Body of pancreas (tissue), 4 donors: ENCODE results near the gene DYNLT2. TPM values are rescaled to one million over a fixed set of nuclear protein-coding genes. Genes with fewer than 3 reads are reported as not detected.

Experiments used
- ATAC-seq: fragments of 150-250 bp; one replicate; pipeline ENCODE4 v1.9.1; 2016
- DNase-seq, 4 donors: peaks; one replicate each; pipeline ENCODE4 v3.0.0-alpha.2; 2019
- H3K27ac ChIP-seq, 4 donors: fragments of 200-600 bp; sonication (generic); 1 replicate in 3 of 4; 2 replicates in 1 of 4; pipeline versions ENCODE4 v1.5.1 to v1.6.1; 2016 to 2019; ENCODE audit warnings: mild to moderate bottlenecking in 1 of 4, mixed read lengths in 1 of 4, moderate library complexity in 1 of 4
- H3K27me3 ChIP-seq, 2 donors: fragments of 200-600 bp; sonication (generic); one replicate each; pipeline ENCODE4 v1.6.0; 2016; ENCODE audit warnings: mild to moderate bottlenecking in 1 of 2
- H3K36me3 ChIP-seq, 2 donors: fragments of 200-600 bp; sonication (generic); replicated peaks in 1 of 2; 2 replicates each; pipeline ENCODE4 v1.5.1; 2016; ENCODE audit warnings: low read depth in 2 of 2; ENCODE audit not compliant: insufficient read depth in 1 of 2
- H3K4me1 ChIP-seq: fragments of 200-600 bp; sonication (generic); one replicate; pipeline ENCODE4 v1.6.0; 2016
- H3K4me3 ChIP-seq, 2 donors: fragments of 200-600 bp; sonication (generic); 1 replicate in 1 of 2; 2 replicates in 1 of 2; pipeline ENCODE4 v1.5.1; 2016 to 2019
- H3K9me3 ChIP-seq, 3 donors: fragments of 200-600 bp; sonication (generic); 1 replicate in 2 of 3; 2 replicates in 1 of 3; pipeline ENCODE4 v1.5.1; 2016
- CTCF ChIP-seq, 7 experiments: fragments of 450-650 bp in 4 of 7; fragments of 200-600 bp in 3 of 7; sonication (generic) in 3 of 7; IDR thresholded peaks; one replicate each; pipeline ENCODE4 v1.5.1; 2016 to 2019; ENCODE audit warnings: antibody characterized with exemption in 7 of 7
- POLR2A ChIP-seq, 3 donors: fragments of 450-650 bp; IDR thresholded peaks; one replicate each; pipeline ENCODE4 v1.6.1; 2016; ENCODE audit warnings: antibody characterized with exemption in 3 of 3, mild to moderate bottlenecking in 2 of 3
- WGBS, 2 donors: methylation state at CpG; one replicate each; pipeline ENCODE4 v1.1.5; 2017; 5-methylcytosine and 5-hydroxymethylcytosine counted together
- intact Hi-C: fragments of 100-400 bp; cut with DNase I; formaldehyde crosslinking; loops from one replicate; pipeline ENCODE4 v1.15.1; 2023
- total RNA-seq, 2 donors: library from RNA; depleted of rRNA; stranded (reverse); fragments of >200 nt; gene quantifications; one replicate each; pipeline ENCODE4 v1.1.0, GENCODE V29; 2016

The DYNLT2 gene
- total RNA-seq, 2 donors from 2014 or later = 1.3 to 3.6 TPM

DNA sequence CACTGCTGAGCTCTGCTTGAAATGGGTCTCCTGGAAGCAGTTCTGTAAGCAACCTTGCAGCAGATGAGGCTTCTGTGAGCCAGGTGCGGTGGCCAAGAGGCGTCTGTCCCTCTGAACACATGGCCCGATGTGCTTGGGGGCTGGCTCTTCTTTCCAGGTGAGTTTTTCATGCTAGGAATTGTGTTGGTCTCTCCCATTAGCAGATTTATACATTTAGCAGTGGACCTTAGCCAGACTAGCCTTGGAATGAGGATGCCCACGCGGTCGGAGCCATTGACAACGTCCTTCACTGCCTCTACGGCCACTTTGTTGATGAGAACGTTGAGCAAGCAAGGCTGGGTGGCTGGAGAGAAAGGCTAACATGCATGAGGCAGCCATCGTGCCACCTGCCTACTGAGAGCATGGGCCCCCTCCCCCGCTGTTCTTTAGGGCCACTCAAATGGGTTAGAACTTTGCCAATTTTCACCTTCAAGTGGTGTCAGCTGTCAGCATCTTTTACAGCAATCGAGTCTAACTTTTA is 33.5 kb upstream of the DYNLT2 start:
- no peaks in the 10 kb centered on the region for H3K9me3 ChIP-seq
- TF ChIP-seq CTCF (IDR thresholded peaks at IDR 0.05) = no peak
- TF ChIP-seq POLR2A (IDR thresholded peaks at IDR 0.05) = no peak
- H3K4me3 ChIP-seq = no peak overlapping the region
- no peaks in the 10 kb centered on the region for H3K27me3 ChIP-seq
- H3K36me3 ChIP-seq = no peaks in the 10 kb centered on the region
- H3K27ac ChIP-seq = no peak overlapping the region
- WGBS, 2 donors = 78 to 82% methylated on average over 11 to 12 of the region's 12 CpGs
- ATAC-seq (no peak), DNase-seq (no peak)
- intact Hi-C loops = loop anchor here (10.0 kb wide), 1 partner anchor 740 kb away; no protein-coding TSS in a partner anchor
- H3K4me1 ChIP-seq = peaks cover 5% of the 10 kb centered on the region

GRCh38 chr6:169783971-169784820 is 32.8 kb upstream of the DYNLT2 start:
- H3K4me1 ChIP-seq = no peaks in the 10 kb centered on the region
- no peak for TF ChIP-seq POLR2A (IDR thresholded peaks at IDR 0.05)
- TF ChIP-seq CTCF (IDR thresholded peaks at IDR 0.05) = no peak
- no peaks in the 10 kb centered on the region for H3K9me3 ChIP-seq
- H3K4me3 ChIP-seq = no peak overlapping the region
- H3K27ac ChIP-seq = no peak overlapping the region
- H3K27me3 ChIP-seq = no peaks in the 10 kb centered on the region
- 87 to 88% methylated on average over 5 to 22 of the region's 23 CpGs for WGBS, 2 donors
- ATAC-seq (no peak), DNase-seq (no peak)
- no peaks in the 10 kb centered on the region for H3K36me3 ChIP-seq
- intact Hi-C loops = loop anchor here (10.0 kb wide), 1 partner anchor 741 kb away; no protein-coding TSS in a partner anchor

DNA sequence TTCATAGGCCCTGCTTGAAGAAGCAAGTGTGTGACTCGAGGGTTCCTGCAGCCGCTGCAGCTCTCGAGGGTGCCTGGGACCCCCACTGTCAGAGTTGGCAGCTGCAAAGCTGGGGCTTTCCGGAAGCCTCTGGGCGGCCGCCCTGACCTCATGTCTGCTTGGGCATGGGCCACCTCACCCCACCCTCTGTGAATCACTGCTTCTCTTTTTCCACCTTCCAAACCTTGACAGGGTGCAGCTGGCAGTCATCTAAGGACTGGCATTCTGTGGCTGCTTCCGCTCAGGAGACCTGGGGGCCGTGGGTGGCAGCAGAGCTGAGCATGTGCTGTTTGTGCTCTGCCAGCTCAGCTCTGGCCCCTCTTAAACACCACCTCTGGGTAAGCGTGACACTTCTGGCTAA is 32.0 kb upstream of the DYNLT2 start:
- DNase-seq (no peak), ATAC-seq (no peak)
- Histone ChIP-seq H3K4me1 (no peaks in the 10 kb centered on the region), H3K4me3 (no peak overlapping the region), H3K27me3 (no peaks in the 10 kb centered on the region), H3K27ac (no peak overlapping the region), H3K36me3 (no peaks in the 10 kb centered on the region), H3K9me3 (no peaks in the 10 kb centered on the region)
- WGBS, 2 donors = 70 to 81% methylated on average over 9 of the region's 9 CpGs
- intact Hi-C loops = loop anchor here (10.0 kb wide), 1 partner anchor 741 kb away; no protein-coding TSS in a partner anchor
- TF ChIP-seq POLR2A (IDR thresholded peaks at IDR 0.05) (no peak), CTCF (IDR thresholded peaks at IDR 0.05) (no peak)

- no peak overlapping the region for H3K27ac ChIP-seq
- H3K4me3 ChIP-seq = no peak overlapping the region
- WGBS, 2 donors = 85 to 91% methylated on average over 8 of the region's 8 CpGs
- H3K27me3 ChIP-seq = no peaks in the 10 kb centered on the region
- TF ChIP-seq POLR2A (IDR thresholded peaks at IDR 0.05) = no peak
- TF ChIP-seq CTCF (IDR thresholded peaks at IDR 0.05) = no peak
- no peaks in the 10 kb centered on the region for H3K4me1 ChIP-seq
- DNase-seq (no peak), ATAC-seq (no peak)
- H3K9me3 ChIP-seq = no peaks in the 10 kb centered on the region
- no peaks in the 10 kb centered on the region for H3K36me3 ChIP-seq
- intact Hi-C loops = loop anchor here (10.0 kb wide), 1 partner anchor 742 kb away; no protein-coding TSS in a partner anchor
Measured at GRCh38 chr6:169782966-169783365, 31.6 kb upstream of the DYNLT2 start.
